ENCODE measurements around the gene FLT1. TPM values are rescaled to one million over a fixed set of nuclear protein-coding genes. Genes with fewer than 3 reads are reported as not detected.

Gene FLT1
- total RNA-seq, 2 donors from 2014 or later: 3.2 to 10.3 TPM

GRCh38 chr13:28493740-28494503 lies 1.0 kb downstream of the FLT1 start:
- Mint-ChIP-seq H3K36me3 (ENCODE audit: low read depth) (no peaks in the 10 kb centered on the region), H3K27me3 (ENCODE audit: insufficient read depth) (peaks cover 65% of the 10 kb centered on the region), H3K27ac (no peak overlapping the region), H3K4me1 (peaks cover 19% of the 10 kb centered on the region), H3K4me3 (peak overlapping the region; percentile 65), H3K9me3 (no peaks in the 10 kb centered on the region)
- H3K36me3 ChIP-seq (ENCODE audit: control insufficient read depth, insufficient read depth, low read length): no peaks in the 10 kb centered on the region
- H3K27me3 ChIP-seq (ENCODE audit: control insufficient read depth, insufficient read depth, low read length, poor library complexity, severe bottlenecking): peaks cover 80% of the 10 kb centered on the region
- TF ChIP-seq CTCF (conservative IDR thresholded peaks at IDR 0.05): no peak
- 0 to 1% methylated on average over 20 to 60 of the region's 60 CpGs for WGBS, 2 experiments (ENCODE audit: insufficient coverage in 1 of 2, insufficient read length in 1 of 2)
- H3K9ac ChIP-seq (ENCODE audit: extremely low read depth, low read length, poor library complexity, severe bottlenecking): no peak overlapping the region
- H3K4me3 ChIP-seq (ENCODE audit: low read length): peak overlapping the region; percentile 78
- H3K27ac ChIP-seq (ENCODE audit: low read depth, low read length): no peak overlapping the region
- H3K4me1 ChIP-seq (ENCODE audit: control insufficient read depth, insufficient read depth, low read length): no peaks in the 10 kb centered on the region
- H3K9me3 ChIP-seq (ENCODE audit: control insufficient read depth, low read length): no peaks in the 10 kb centered on the region
- DNase-seq: peak; percentile 76

- H3K4me1 Mint-ChIP-seq: peaks cover 18% of the 10 kb centered on the region
- peak overlapping the region; percentile 65 for H3K4me3 Mint-ChIP-seq
- H3K27ac ChIP-seq (ENCODE audit: low read depth, low read length): no peak overlapping the region
- H3K9me3 Mint-ChIP-seq: no peaks in the 10 kb centered on the region
- no peaks in the 10 kb centered on the region for H3K4me1 ChIP-seq (ENCODE audit: control insufficient read depth, insufficient read depth, low read length)
- H3K27me3 ChIP-seq (ENCODE audit: control insufficient read depth, insufficient read depth, low read length, poor library complexity, severe bottlenecking): peaks cover 68% of the 10 kb centered on the region
- no peak for DNase-seq
- peaks cover 54% of the 10 kb centered on the region for H3K27me3 Mint-ChIP-seq (ENCODE audit: insufficient read depth)
- no peak for TF ChIP-seq CTCF (conservative IDR thresholded peaks at IDR 0.05)
- H3K27ac Mint-ChIP-seq: no peak overlapping the region
- no peaks in the 10 kb centered on the region for H3K36me3 Mint-ChIP-seq (ENCODE audit: low read depth)
- H3K4me3 ChIP-seq (ENCODE audit: low read length): peak overlapping the region; percentile 78
- H3K9ac ChIP-seq (ENCODE audit: extremely low read depth, low read length, poor library complexity, severe bottlenecking): no peak overlapping the region
- 28 to 33% methylated on average over 6 of the region's 10 CpGs for WGBS, 2 experiments (ENCODE audit: insufficient coverage in 1 of 2, insufficient read length in 1 of 2)
- no peaks in the 10 kb centered on the region for H3K9me3 ChIP-seq (ENCODE audit: control insufficient read depth, low read length)
- H3K36me3 ChIP-seq (ENCODE audit: control insufficient read depth, insufficient read depth, low read length): no peaks in the 10 kb centered on the region
These were observed 2.2 kb downstream of the FLT1 start for GRCh38 chr13:28492569-28493367.

- Mint-ChIP-seq H3K27ac (no peak overlapping the region), H3K36me3 (ENCODE audit: low read depth) (no peaks in the 10 kb centered on the region), H3K9me3 (no peaks in the 10 kb centered on the region), H3K27me3 (ENCODE audit: insufficient read depth) (peaks cover 28% of the 10 kb centered on the region), H3K4me3 (no peak overlapping the region), H3K4me1 (peaks cover 11% of the 10 kb centered on the region)
- Histone ChIP-seq H3K9ac (ENCODE audit: extremely low read depth, low read length, poor library complexity, severe bottlenecking) (no peak overlapping the region), H3K27ac (ENCODE audit: low read depth, low read length) (no peak overlapping the region), H3K4me3 (ENCODE audit: low read length) (no peak overlapping the region), H3K9me3 (ENCODE audit: control insufficient read depth, low read length) (no peaks in the 10 kb centered on the region), H3K27me3 (ENCODE audit: control insufficient read depth, insufficient read depth, low read length, poor library complexity, severe bottlenecking) (peaks cover 41% of the 10 kb centered on the region), H3K4me1 (ENCODE audit: control insufficient read depth, insufficient read depth, low read length) (no peaks in the 10 kb centered on the region), H3K36me3 (ENCODE audit: control insufficient read depth, insufficient read depth, low read length) (no peaks in the 10 kb centered on the region)
- DNase-seq: no peak
- no peak for TF ChIP-seq CTCF (conservative IDR thresholded peaks at IDR 0.05)
- WGBS, 2 experiments (ENCODE audit: insufficient coverage in 1 of 2, insufficient read length in 1 of 2): 62 to 81% methylated on average over 5 to 6 of the region's 6 CpGs
These were observed 4.9 kb downstream of the FLT1 start for GRCh38 chr13:28490061-28490460.
